Measurements from ENCODE around the gene SKI.

- TF ChIP-seq CTCF (IDR thresholded peaks at IDR 0.05; ENCODE audit: low read depth, low read length, poor library complexity, severe bottlenecking) (no peak), EZH2phosphoT487 (IDR thresholded peaks at IDR 0.05; ENCODE audit: borderline replicate concordance, low read length) (no peak)
Measured at GRCh38 chr1:2192031-2192995, 35.8 kb upstream of the SKI start.
